Naive thymus-derived CD4-positive, alpha-beta T cell (primary cell): Measurements from ENCODE around the gene ADGRL3. TPM values are rescaled to one million over a fixed set of nuclear protein-coding genes. Genes with fewer than 3 reads are reported as not detected.

ENCODE experiments used
- ATAC-seq: fragments of 150-1000 bp; cut with Tn5 transposase; 2 replicates; pipeline ENCODE4 v1.10.0; 2021; ENCODE audit warnings: mild to moderate bottlenecking, moderate library complexity
- CTCF ChIA-PET: fragments of 350-600 bp; sonication (Branson Sonifier 250); formaldehyde crosslinking; loops from one replicate; lab custom pipeline; 2021; ENCODE audit warnings: antibody characterized with exemption; lab: Charles Lee
- POLR2A ChIA-PET: fragments of 350-600 bp; sonication (Branson Sonifier 250); formaldehyde crosslinking; loops from one replicate; lab custom pipeline; 2021; ENCODE audit warnings: antibody characterized with exemption, inconsistent platforms; lab: Charles Lee
- DNase-seq, 9 donors: peaks; one replicate each; pipeline versions ENCODE4 v3.0.0 to v3.0.0-alpha.2; 2020 to 2022; ENCODE audit warnings: mixed read lengths in 1 of 9
- H3K27ac ChIP-seq: one replicate; pipeline ENCODE4 v1.7.0; 2013; ENCODE audit warnings: mild to moderate bottlenecking, low read depth, low read length, moderate library complexity
- H3K27me3 ChIP-seq, 2 donors: one replicate each; pipeline ENCODE4 v1.7.0; 2013; ENCODE audit warnings: low read length in 2 of 2, mild to moderate bottlenecking in 2 of 2, moderate library complexity in 2 of 2; ENCODE audit not compliant: control insufficient read depth in 2 of 2, insufficient read depth in 2 of 2
- H3K36me3 ChIP-seq, 3 experiments: 1 replicate in 2 of 3; 2 replicates in 1 of 3; pipeline ENCODE4 v1.7.0; 2013; ENCODE audit warnings: low read length in 3 of 3, mild to moderate bottlenecking in 3 of 3, moderate library complexity in 1 of 3; ENCODE audit not compliant: insufficient read depth in 3 of 3, control insufficient read depth in 2 of 3
- H3K4me1 ChIP-seq, 2 donors: one replicate each; pipeline ENCODE4 v1.7.0; 2013; ENCODE audit warnings: low read length in 2 of 2, mild to moderate bottlenecking in 2 of 2, moderate library complexity in 1 of 2; ENCODE audit not compliant: control insufficient read depth in 2 of 2, insufficient read depth in 2 of 2
- H3K4me3 ChIP-seq: 2 replicates; pipeline ENCODE4 v1.7.0; 2013; ENCODE audit warnings: mild to moderate bottlenecking, low read length
- H3K9me3 ChIP-seq, 3 experiments: 1 replicate in 2 of 3; 2 replicates in 1 of 3; pipeline ENCODE4 v1.7.0; 2013; ENCODE audit warnings: low read length in 3 of 3; ENCODE audit not compliant: control insufficient read depth in 2 of 3
- H3K27ac Mint-ChIP-seq, 9 donors: one replicate each; pipeline ENCODE4 v1.8.0; 2020 to 2022; ENCODE audit warnings: mixed read lengths in 9 of 9, mild to moderate bottlenecking in 8 of 9, moderate library complexity in 5 of 9, inconsistent platforms in 2 of 9
- H3K27me3 Mint-ChIP-seq, 5 donors: one replicate each; pipeline ENCODE4 v1.8.0; 2021 to 2022; ENCODE audit warnings: mixed read lengths in 5 of 5, mild to moderate bottlenecking in 1 of 5
- H3K36me3 Mint-ChIP-seq, 5 donors: one replicate each; pipeline ENCODE4 v1.8.0; 2020 to 2022; ENCODE audit warnings: mixed read lengths in 5 of 5, mild to moderate bottlenecking in 3 of 5, inconsistent platforms in 1 of 5
- H3K4me1 Mint-ChIP-seq, 7 donors: one replicate each; pipeline ENCODE4 v1.8.0; 2020 to 2022; ENCODE audit warnings: mixed read lengths in 7 of 7, mild to moderate bottlenecking in 3 of 7, inconsistent platforms in 1 of 7
- H3K4me3 Mint-ChIP-seq, 10 donors: one replicate each; pipeline ENCODE4 v1.8.0; 2020 to 2022; ENCODE audit warnings: mild to moderate bottlenecking in 10 of 10, mixed read lengths in 10 of 10, moderate library complexity in 6 of 10, inconsistent platforms in 2 of 10
- H3K9me3 Mint-ChIP-seq, 11 donors: one replicate each; pipeline ENCODE4 v1.8.0; 2020 to 2022; ENCODE audit warnings: mixed read lengths in 11 of 11, mild to moderate bottlenecking in 4 of 11, inconsistent platforms in 1 of 11, moderate library complexity in 1 of 11
- intact Hi-C, 2 donors: fragments of 100-400 bp; cut with micrococcal nuclease; formaldehyde crosslinking; loops; one replicate each; pipeline ENCODE4 v1.15.1; 2023
- polyA plus RNA-seq, 2 donors: library from polyadenylated mRNA; unstranded; fragments of 300-500 nt; fragmentation: Illumina TruSeq; gene quantifications; one replicate each; pipeline ENCODE4 v1.2.3, GENCODE V29; 2021
- total RNA-seq, 6 experiments: library from RNA in 5 of 6; stranded (reverse) in 5 of 6; gene quantifications; 1 replicate in 5 of 6; 2 replicates in 1 of 6; pipeline ENCODE4 v1.2.3 and lab custom pipeline; 2021 to 2026

Gene ADGRL3
- total and polyA plus RNA-seq, 7 experiments from 2014 or later: not detected

- Mint-ChIP-seq H3K36me3 (no peaks in the 10 kb centered on the region), H3K9me3 (peaks cover 0 to 15% (median 0%) of the 10 kb centered on the region in 11 donors), H3K4me1 (no peaks in the 10 kb centered on the region), H3K4me3 (no peak overlapping the region), H3K27me3 (no peaks in the 10 kb centered on the region), H3K27ac (no peak overlapping the region)
- Histone ChIP-seq H3K36me3 (no peaks in the 10 kb centered on the region), H3K27me3 (no peaks in the 10 kb centered on the region), H3K27ac (no peak overlapping the region), H3K4me3 (no peak overlapping the region), H3K4me1 (no peaks in the 10 kb centered on the region), H3K9me3 (no peaks in the 10 kb centered on the region)
- CTCF ChIA-PET: no interaction called here
- DNase-seq (no peak), ATAC-seq (no peak)
- intact Hi-C loops: no loop called here
- POLR2A ChIA-PET: no interaction called here
These were observed 353.5 kb downstream of the ADGRL3 start for GRCh38 chr4:61553557-61554125.

GRCh38 chr4:61555789-61556188 is 355.7 kb downstream of the ADGRL3 start:
- H3K9me3 ChIP-seq: no peaks in the 10 kb centered on the region
- intact Hi-C loops: no loop called here
- ChIA-PET POLR2A (no interaction called here), CTCF (no interaction called here)
- no peaks in the 10 kb centered on the region for H3K36me3 Mint-ChIP-seq
- no peak for DNase-seq
- H3K4me3 Mint-ChIP-seq: no peak overlapping the region
- H3K4me1 Mint-ChIP-seq: no peaks in the 10 kb centered on the region
- peaks cover 0 to 21% (median 0%) of the 10 kb centered on the region in 11 donors for H3K9me3 Mint-ChIP-seq
- no peak overlapping the region for H3K27ac ChIP-seq
- H3K27me3 Mint-ChIP-seq: no peaks in the 10 kb centered on the region
- no peaks in the 10 kb centered on the region for H3K27me3 ChIP-seq
- H3K36me3 ChIP-seq: no peaks in the 10 kb centered on the region
- no peak overlapping the region for H3K27ac Mint-ChIP-seq
- no peak for ATAC-seq
- no peak overlapping the region for H3K4me3 ChIP-seq
- H3K4me1 ChIP-seq: no peaks in the 10 kb centered on the region

GRCh38 chr4:61556277-61556676 is 356.2 kb downstream of the ADGRL3 start:
- Mint-ChIP-seq H3K27me3 (no peaks in the 10 kb centered on the region), H3K4me3 (no peak overlapping the region), H3K4me1 (no peaks in the 10 kb centered on the region), H3K36me3 (no peaks in the 10 kb centered on the region), H3K9me3 (peaks cover 0 to 21% (median 0%) of the 10 kb centered on the region in 11 donors), H3K27ac (no peak overlapping the region)
- ChIA-PET POLR2A (no interaction called here), CTCF (no interaction called here)
- intact Hi-C loops: no loop called here
- no peak for DNase-seq
- H3K27me3 ChIP-seq: no peaks in the 10 kb centered on the region
- H3K36me3 ChIP-seq: no peaks in the 10 kb centered on the region
- H3K27ac ChIP-seq: no peak overlapping the region
- H3K9me3 ChIP-seq: no peaks in the 10 kb centered on the region
- H3K4me3 ChIP-seq: no peak overlapping the region
- no peak for ATAC-seq
- no peaks in the 10 kb centered on the region for H3K4me1 ChIP-seq

GRCh38 chr4:61559396-61559795 is 359.3 kb downstream of the ADGRL3 start:
- Histone ChIP-seq H3K9me3 (no peaks in the 10 kb centered on the region), H3K4me3 (no peak overlapping the region), H3K27me3 (no peaks in the 10 kb centered on the region), H3K27ac (no peak overlapping the region), H3K36me3 (no peaks in the 10 kb centered on the region), H3K4me1 (no peaks in the 10 kb centered on the region)
- no peak for ATAC-seq
- Mint-ChIP-seq H3K9me3 (peaks cover 0 to 29% (median 4%) of the 10 kb centered on the region in 11 donors), H3K36me3 (no peaks in the 10 kb centered on the region), H3K4me3 (no peak overlapping the region), H3K4me1 (no peaks in the 10 kb centered on the region), H3K27ac (no peak overlapping the region), H3K27me3 (no peaks in the 10 kb centered on the region)
- CTCF ChIA-PET: no interaction called here
- intact Hi-C loops: no loop called here
- no peak for DNase-seq
- POLR2A ChIA-PET: no interaction called here

GRCh38 chr4:61561028-61561427 is 360.9 kb downstream of the ADGRL3 start:
- no peak overlapping the region for H3K27ac ChIP-seq
- intact Hi-C loops: no loop called here
- H3K9me3 ChIP-seq: no peaks in the 10 kb centered on the region

GRCh38 chr4:61571761-61572559 is 371.8 kb downstream of the ADGRL3 start:
- intact Hi-C loops: no loop called here
- H3K27me3 ChIP-seq: no peaks in the 10 kb centered on the region
- ChIA-PET CTCF (no interaction called here), POLR2A (no interaction called here)
- H3K27me3 Mint-ChIP-seq: no peaks in the 10 kb centered on the region
- H3K36me3 Mint-ChIP-seq: no peaks in the 10 kb centered on the region
- DNase-seq (no peak), ATAC-seq (no peak)
- H3K9me3 ChIP-seq: no peaks in the 10 kb centered on the region
- H3K27ac ChIP-seq: no peak overlapping the region
- H3K36me3 ChIP-seq: no peaks in the 10 kb centered on the region
- no peaks in the 10 kb centered on the region for H3K4me1 Mint-ChIP-seq
- no peaks in the 10 kb centered on the region for H3K4me1 ChIP-seq
- no peak overlapping the region for H3K27ac Mint-ChIP-seq
- H3K9me3 Mint-ChIP-seq: peaks cover 0 to 11% (median 1%) of the 10 kb centered on the region in 11 donors
- H3K4me3 Mint-ChIP-seq: no peak overlapping the region
- H3K4me3 ChIP-seq: no peak overlapping the region

More at GRCh38 chr4:61561028-61561427, 360.9 kb downstream of the ADGRL3 start:
- Mint-ChIP-seq H3K27me3 (no peaks in the 10 kb centered on the region), H3K4me1 (no peaks in the 10 kb centered on the region), H3K9me3 (peaks cover 0 to 23% (median 6%) of the 10 kb centered on the region in 11 donors), H3K27ac (no peak overlapping the region), H3K4me3 (no peak overlapping the region), H3K36me3 (no peaks in the 10 kb centered on the region)
- no peaks in the 10 kb centered on the region for H3K36me3 ChIP-seq
- H3K4me3 ChIP-seq: no peak overlapping the region
- ChIA-PET POLR2A (no interaction called here), CTCF (no interaction called here)
- DNase-seq (no peak), ATAC-seq (no peak)
- no peaks in the 10 kb centered on the region for H3K27me3 ChIP-seq
- no peaks in the 10 kb centered on the region for H3K4me1 ChIP-seq

- Mint-ChIP-seq H3K9me3 (peaks cover 0 to 18% (median 3%) of the 10 kb centered on the region in 11 donors), H3K4me1 (no peaks in the 10 kb centered on the region), H3K4me3 (no peak overlapping the region), H3K36me3 (no peaks in the 10 kb centered on the region), H3K27me3 (no peaks in the 10 kb centered on the region), H3K27ac (no peak overlapping the region)
- ATAC-seq: no peak
- Histone ChIP-seq H3K4me3 (no peak overlapping the region), H3K4me1 (no peaks in the 10 kb centered on the region), H3K27me3 (no peaks in the 10 kb centered on the region), H3K36me3 (no peaks in the 10 kb centered on the region), H3K9me3 (no peaks in the 10 kb centered on the region), H3K27ac (no peak overlapping the region)
- POLR2A ChIA-PET: no interaction called here
- CTCF ChIA-PET: no interaction called here
- intact Hi-C loops: no loop called here
- no peak for DNase-seq
These were observed 375.7 kb downstream of the ADGRL3 start for GRCh38 chr4:61575796-61576195.
